Inferior parietal cortex (tissue), 1 donor: Measurements from ENCODE around the gene FBXW8.
"Not testable (repeated sequence)": the region's sequence is repeated elsewhere in the genome, so short reads cannot be mapped to it uniquely, and the experiment has no call there.

Source experiments
- DNase-seq: peaks from one replicate; pipeline ENCODE4 v3.0.0-alpha.2; 2016; ENCODE audit errors: extremely low spot score

The FBXW8 gene

GRCh38 chr12:117053597-117054201, 142.9 kb downstream of the FBXW8 start:
- DNase-seq, result no peak

DNA sequence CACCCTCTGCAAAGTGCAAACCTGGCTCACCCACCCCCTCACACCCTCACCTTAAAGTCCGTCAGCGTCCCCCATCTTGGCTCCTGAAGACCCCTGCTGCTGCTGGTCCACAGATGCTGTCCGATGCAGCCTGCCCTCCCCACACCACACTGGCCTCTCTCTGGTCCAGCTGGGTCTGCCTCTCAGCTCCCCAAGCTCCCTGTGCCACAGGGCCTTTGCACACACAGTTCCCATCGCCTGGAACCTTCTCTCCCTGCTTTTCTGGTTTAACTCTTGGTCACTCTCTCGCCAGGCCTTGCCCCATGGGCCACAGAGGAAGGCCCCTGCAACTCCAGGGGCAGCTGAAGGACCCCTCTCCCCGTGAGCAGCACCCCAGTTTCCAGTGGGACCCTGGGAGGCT, 143.5 kb downstream of the FBXW8 start:
- DNase-seq, result no peak

- DNase-seq, result not testable (repeated sequence)
These were observed 146.9 kb downstream of the FBXW8 start for GRCh38 chr12:117057626-117058025.

DNA sequence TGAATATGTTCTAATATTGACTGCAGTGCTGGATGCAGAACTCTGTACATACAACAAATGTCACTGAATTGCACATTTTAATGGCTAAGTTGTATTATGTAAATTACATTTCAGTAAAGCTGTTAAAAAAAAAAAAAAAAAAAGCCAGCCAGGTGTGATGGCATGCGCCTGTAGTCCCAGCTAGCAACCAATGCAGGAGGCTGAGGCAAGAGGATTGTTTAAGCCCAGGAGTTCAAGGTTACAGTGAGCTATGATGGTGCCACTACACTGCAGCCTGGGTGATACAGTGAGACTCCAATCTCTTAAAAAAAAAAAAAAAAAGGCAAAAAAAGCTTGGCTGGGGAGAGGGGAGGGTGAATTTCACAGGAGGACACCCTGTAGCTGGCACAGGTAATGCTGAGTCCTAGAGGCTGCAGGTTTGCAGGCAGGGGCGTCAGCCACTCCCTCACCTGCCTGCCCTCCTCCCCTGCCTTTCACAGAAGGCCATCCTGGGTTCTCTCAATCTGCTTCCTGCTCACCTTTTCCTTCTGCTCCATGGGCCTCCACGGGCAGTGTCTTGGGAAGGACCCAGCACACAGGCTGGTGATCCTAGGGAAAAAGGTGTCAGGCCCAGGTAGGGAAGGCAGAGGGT, 147.8 kb downstream of the FBXW8 start:
- no peak for DNase-seq

- no peak for DNase-seq
These were observed 148.4 kb downstream of the FBXW8 start for GRCh38 chr12:117059156-117059555.

DNA sequence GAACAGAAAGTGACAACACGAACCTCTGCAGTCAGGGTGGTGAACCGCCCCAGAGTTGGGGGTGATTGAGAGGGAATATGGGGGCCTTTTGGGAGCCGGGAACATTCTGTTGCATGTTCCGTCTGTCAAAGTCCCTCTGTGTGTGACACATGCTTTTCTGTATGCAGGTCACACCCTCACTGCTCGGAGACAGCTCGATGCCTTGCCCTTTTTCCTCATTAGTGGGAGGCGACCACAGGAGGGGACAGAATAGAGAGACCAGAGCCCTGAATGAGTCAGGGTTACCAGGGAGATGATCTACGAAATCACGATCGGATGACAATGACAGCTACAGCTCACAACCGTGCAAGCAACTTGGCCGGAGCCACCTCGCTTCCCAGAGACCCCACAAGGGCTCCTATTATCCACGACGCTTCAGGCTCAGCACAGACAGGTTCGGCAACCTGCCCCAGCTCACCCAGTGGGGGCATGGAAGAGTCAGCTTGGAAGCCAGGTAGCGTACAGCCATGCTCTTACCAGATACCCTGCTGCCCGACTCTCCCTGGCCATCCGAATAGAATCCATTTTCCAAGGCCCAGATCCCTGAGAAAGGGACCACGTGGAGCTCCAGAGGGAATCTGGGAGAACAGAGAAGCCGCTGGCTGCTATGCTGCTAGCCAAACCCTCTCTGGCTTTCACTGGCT, 149.6 kb downstream of the FBXW8 start:
- DNase-seq, result no peak

DNA sequence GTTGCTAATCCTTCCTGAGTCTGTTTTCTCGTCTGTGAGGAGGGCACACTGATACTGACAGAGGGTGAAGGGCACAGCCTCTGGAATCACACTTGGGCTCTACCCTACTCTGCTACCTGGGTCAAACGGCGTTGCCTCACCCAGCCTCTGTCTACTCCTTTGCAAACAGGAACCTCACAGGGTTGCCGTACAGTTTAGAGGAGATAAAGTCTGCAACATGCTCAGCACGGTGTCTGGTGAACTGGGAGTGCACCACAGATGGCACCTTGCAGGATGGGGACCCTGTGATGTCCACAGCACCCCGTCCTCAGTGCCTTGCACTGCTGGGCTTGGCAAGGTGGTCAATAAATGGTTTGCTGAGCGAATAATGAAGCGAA, 150.2 kb downstream of the FBXW8 start:
- DNase-seq, result no peak

GRCh38 chr12:117061555-117062079, 150.9 kb downstream of the FBXW8 start:
- no peak for DNase-seq

GRCh38 chr12:117063162-117063911, 152.6 kb downstream of the FBXW8 start:
- DNase-seq, result no peak

DNA sequence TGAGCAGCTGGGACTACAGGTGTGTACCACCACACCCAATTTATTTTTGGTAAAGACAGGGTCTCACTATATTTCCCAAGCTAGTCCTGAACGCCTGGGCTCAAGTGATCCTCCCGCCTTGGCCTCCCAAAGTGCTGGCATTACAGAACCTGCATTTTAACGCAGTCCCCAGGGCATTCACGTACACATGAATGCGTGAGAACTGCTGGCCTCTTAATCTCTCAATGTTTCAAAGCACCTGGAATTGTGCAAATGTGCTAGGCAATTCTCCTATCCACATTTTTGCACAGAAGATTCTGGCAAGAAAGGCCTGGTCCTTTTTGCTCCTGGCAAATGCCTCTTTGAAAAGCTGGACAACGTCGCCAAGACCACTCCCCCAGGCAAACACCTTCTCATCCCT, 153.3 kb downstream of the FBXW8 start:
- DNase-seq, result no peak

GRCh38 chr12:117064596-117064995, 153.8 kb downstream of the FBXW8 start:
- no peak for DNase-seq

- DNase-seq, result no peak
These were observed 156.3 kb downstream of the FBXW8 start for GRCh38 chr12:117067016-117067415.

DNA sequence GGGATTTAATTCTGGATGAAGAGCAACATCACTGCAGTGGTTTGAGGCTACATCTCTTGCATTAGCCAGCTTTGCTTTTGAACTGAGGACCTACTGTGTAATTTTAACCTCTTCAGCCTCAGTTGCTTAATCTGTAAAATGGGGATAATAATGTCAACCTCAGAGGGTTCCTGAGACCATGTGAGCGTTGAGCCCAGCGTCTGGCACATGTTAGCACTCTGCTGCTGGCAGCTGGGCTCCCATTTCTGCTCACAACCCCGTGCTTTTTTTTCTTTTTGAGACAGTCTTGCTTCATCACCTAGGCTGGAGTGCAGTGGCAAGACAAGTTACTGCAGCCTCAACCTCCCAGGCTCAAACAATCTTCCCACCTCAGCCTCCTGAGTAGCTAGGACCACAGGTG, 156.9 kb downstream of the FBXW8 start:
- no peak for DNase-seq

DNA sequence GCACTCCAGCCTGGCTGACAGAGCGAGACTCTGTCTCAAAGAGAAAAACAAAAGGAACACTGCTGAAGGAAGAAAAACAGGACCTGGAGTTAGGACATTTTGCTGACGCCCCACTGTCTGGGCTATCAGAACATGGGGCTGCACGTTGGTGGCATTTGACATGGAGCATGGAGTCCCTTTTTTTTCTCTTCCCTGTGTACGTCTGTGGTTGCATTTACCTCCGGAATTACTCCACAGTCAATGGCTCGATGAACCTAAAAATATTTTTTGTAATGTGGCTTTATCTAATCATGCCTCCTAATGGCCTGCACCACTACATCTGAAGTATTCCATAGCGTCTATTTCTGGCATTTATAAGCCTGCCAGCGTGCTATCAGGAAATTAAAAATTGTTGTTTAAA, 157.7 kb downstream of the FBXW8 start:
- DNase-seq, result no peak

GRCh38 chr12:117069101-117069797, 158.5 kb downstream of the FBXW8 start:
- no peak for DNase-seq

GRCh38 chr12:117069926-117070900, 159.5 kb downstream of the FBXW8 start:
- no peak for DNase-seq

DNA sequence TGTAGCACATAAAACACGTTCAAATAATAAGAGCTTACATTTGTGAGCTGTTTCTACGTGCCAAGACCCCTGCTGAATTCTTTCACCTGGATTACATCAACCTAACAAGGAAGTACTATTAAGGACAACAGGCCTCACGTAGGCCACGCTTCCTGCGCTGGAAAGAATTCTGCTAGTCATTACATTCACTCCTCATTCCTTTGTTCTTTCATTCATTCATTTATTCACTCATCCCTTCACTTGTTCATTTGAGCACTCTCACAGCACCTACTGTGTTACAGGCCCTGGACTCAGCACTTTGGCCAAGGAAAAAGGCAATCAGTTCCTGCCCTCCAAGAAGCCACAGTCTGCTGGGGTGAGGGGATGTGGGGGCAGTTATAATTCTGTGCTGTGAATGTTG, 160.3 kb downstream of the FBXW8 start:
- DNase-seq, result no peak

DNA sequence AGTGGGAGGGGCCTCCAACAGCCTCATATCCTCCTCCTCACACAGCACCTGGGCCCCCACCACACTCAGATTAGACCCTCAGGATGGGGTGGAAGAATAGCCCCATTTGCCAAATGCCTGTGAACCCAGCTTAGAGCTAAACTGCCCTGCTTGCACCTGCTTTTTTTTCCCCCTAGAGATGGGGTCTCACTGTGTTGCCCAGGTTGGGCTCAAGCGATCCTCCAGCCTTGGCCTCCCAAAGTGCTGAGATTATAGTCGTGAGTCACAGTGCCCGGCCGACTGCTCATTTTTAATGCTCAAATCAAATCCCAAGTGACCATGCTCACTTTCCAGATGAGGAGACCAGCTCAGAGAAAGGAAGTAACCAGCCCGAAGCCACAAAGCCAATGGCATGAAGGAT, 161.4 kb downstream of the FBXW8 start:
- no peak for DNase-seq

- DNase-seq, result no peak
These were observed 162.2 kb downstream of the FBXW8 start for GRCh38 chr12:117072736-117073490.

- no peak for DNase-seq
These were observed 162.9 kb downstream of the FBXW8 start for GRCh38 chr12:117073611-117074010.
